K562 (cell line): ENCODE data around the gene ORC1. TPM values are rescaled to one million over a fixed set of nuclear protein-coding genes. Genes with fewer than 3 reads are reported as not detected.

Source experiments
- ATAC-seq: fragments of 200-7000 bp; cut with Tn5 transposase; 3 replicates; pipeline ENCODE4 v1.9.1; 2020; ENCODE audit warnings: moderate library complexity
- BruUV-seq: library from RNA; stranded (reverse); fragments of 400-500 nt; replicated peaks from 2 replicates; lab custom pipeline; 2021; lab: Mats Ljungman, UMichigan
- CTCF ChIA-PET: fragments of 300-600 bp; formaldehyde crosslinking; extraction: SDS; loops from one replicate; lab custom pipeline; 2021; ENCODE audit warnings: low intra/inter-chr PET ratio; lab: Yijun Ruan, JAX
- POLR2A ChIA-PET: fragments of 300-600, 350-650 bp; sonication (Branson Sonifier 250); formaldehyde crosslinking; extraction: SDS; loops from one replicate; lab custom pipeline; 2021; ENCODE audit warnings: antibody characterized with exemption, inconsistent platforms; lab: Yijun Ruan, JAX
- DNase-seq, 4 experiments: peaks; one replicate each; pipeline versions ENCODE4 v3.0.0 to v3.0.0-alpha.2; 2011 to 2018; ENCODE audit warnings: low spot score in 3 of 4, mixed read lengths in 3 of 4; ENCODE audit errors: extremely low read depth in 1 of 4
- FAIRE-seq: peaks from 2 replicates; lab custom pipeline; 2011; peaks lifted over from hg19 to GRCh38; lab: Jason Lieb, UNC
- H2AFZ ChIP-seq: 2 replicates; pipeline ENCODE4 v1.6.0; 2011; ENCODE audit warnings: low read depth, low read length, control low read depth, inconsistent platforms
- H3K27ac ChIP-seq: fragments of 200-600 bp; 3 replicates; pipeline ENCODE4 v1.8.0; 2011; ENCODE audit warnings: low read depth, mild to moderate bottlenecking, control low read depth, inconsistent platforms, low read length, moderate library complexity, mixed read lengths; ENCODE audit errors: extremely low read depth
- H3K27me3 ChIP-seq, 2 experiments: fragments of 300-600 bp in 1 of 2; 2 replicates in 1 of 2; 3 replicates in 1 of 2; pipeline versions ENCODE4 v1.6.0 to v1.8.0; 2011; ENCODE audit warnings: inconsistent platforms in 2 of 2, low read length in 2 of 2, mild to moderate bottlenecking in 1 of 2, mixed read lengths in 1 of 2, moderate library complexity in 1 of 2; ENCODE audit not compliant: control insufficient read depth in 2 of 2, insufficient read depth in 2 of 2
- H3K36me3 ChIP-seq: fragments of 300-600 bp; 3 replicates; pipeline ENCODE4 v1.8.0; 2011; ENCODE audit warnings: mild to moderate bottlenecking, low read length, inconsistent platforms; ENCODE audit not compliant: control insufficient read depth, insufficient read depth
- H3K4me1 ChIP-seq, 2 experiments: fragments of 200-600 bp in 1 of 2; replicated peaks in 1 of 2; 2 replicates in 1 of 2; 3 replicates in 1 of 2; pipeline versions ENCODE4 v1.5.1 to v1.8.0; 2011; ENCODE audit warnings: inconsistent platforms in 2 of 2, low read length in 2 of 2, mild to moderate bottlenecking in 1 of 2, mixed read lengths in 1 of 2, moderate library complexity in 1 of 2; ENCODE audit not compliant: control insufficient read depth in 2 of 2, insufficient read depth in 2 of 2
- H3K4me2 ChIP-seq: 2 replicates; pipeline ENCODE4 v1.6.1; 2011; ENCODE audit warnings: low read length, control low read depth, inconsistent platforms, mixed read lengths; ENCODE audit not compliant: insufficient read depth
- H3K4me3 ChIP-seq: fragments of 200-600 bp; sonication (generic), shearing (Covaris generic); 2 replicates; pipeline ENCODE4 v1.5.1; 2016; ENCODE audit warnings: control low read depth, inconsistent platforms
- H3K79me2 ChIP-seq: fragments of 200-600 bp; 3 replicates; pipeline ENCODE4 v1.8.0; 2011; ENCODE audit warnings: low read length, inconsistent platforms; ENCODE audit not compliant: control insufficient read depth, insufficient read depth
- H3K9ac ChIP-seq, 2 experiments: 2 replicates each; pipeline versions ENCODE4 v1.6.0 to v1.6.1; 2011; ENCODE audit warnings: low read depth in 2 of 2, low read length in 2 of 2, control low read depth in 1 of 2, inconsistent platforms in 1 of 2, mild to moderate bottlenecking in 1 of 2, mixed read lengths in 1 of 2; ENCODE audit not compliant: insufficient read depth in 1 of 2
- H3K9me1 ChIP-seq: one replicate; pipeline ENCODE4 v1.6.0; 2011; ENCODE audit warnings: inconsistent platforms, mild to moderate bottlenecking, low read length, moderate library complexity; ENCODE audit not compliant: control insufficient read depth, insufficient read depth
- H3K9me3 ChIP-seq: replicated peaks from 2 replicates; pipeline ENCODE4 v1.5.1; 2011; ENCODE audit warnings: low read depth, low read length, inconsistent platforms; ENCODE audit not compliant: control insufficient read depth, insufficient read depth
- H4K20me1 ChIP-seq: replicated peaks from 2 replicates; pipeline ENCODE4 v1.6.1; 2011; ENCODE audit warnings: low read length, inconsistent platforms, mixed read lengths; ENCODE audit not compliant: control insufficient read depth, insufficient read depth
- ARID2 ChIP-seq: fragments of 450-650 bp; IDR thresholded peaks from 2 replicates; pipeline ENCODE4 v1.6.1; 2017; ENCODE audit warnings: antibody characterized with exemption, mild to moderate bottlenecking
- BMI1 ChIP-seq: fragments of 150-350 bp; IDR thresholded peaks from 2 replicates; pipeline ENCODE4 v1.6.1; 2014; ENCODE audit warnings: low read length
- CREB5 ChIP-seq: fragments of 250-450 bp; sonication (Bioruptor Pico); IDR thresholded peaks from 2 replicates; pipeline ENCODE4 v1.5.0; 2020; ENCODE audit warnings: mild to moderate bottlenecking
- ETS2 ChIP-seq: IDR thresholded peaks from 2 replicates; pipeline ENCODE4 v1.6.1; 2016; ENCODE audit warnings: borderline replicate concordance, missing genetic modification characterization, mild to moderate bottlenecking, moderate library complexity, missing compliant biosample characterization; ENCODE audit not compliant: poor library complexity, severe bottlenecking
- FOXJ2 ChIP-seq: fragments of 200-800 bp; sonication (Bioruptor generic); IDR thresholded peaks from 2 replicates; pipeline ENCODE4 v1.6.1; 2016; ENCODE audit warnings: missing genetic modification characterization, missing compliant biosample characterization
- HDAC2 ChIP-seq: fragments of 450-650 bp; IDR thresholded peaks from 2 replicates; pipeline ENCODE4 v1.6.1; 2016; ENCODE audit warnings: mild to moderate bottlenecking
- HDAC3 ChIP-seq: fragments of 450-650 bp; IDR thresholded peaks from 2 replicates; pipeline ENCODE4 v1.6.1; 2018; ENCODE audit warnings: borderline replicate concordance, mild to moderate bottlenecking, moderate library complexity; ENCODE audit not compliant: partially characterized antibody
- HDGF ChIP-seq: fragments of 450-650 bp; IDR thresholded peaks from 2 replicates; pipeline ENCODE4 v1.6.1; 2016
- MAFK ChIP-seq: IDR thresholded peaks from 2 replicates; pipeline ENCODE4 v1.6.1; 2011; ENCODE audit warnings: low read length, improper control_type of control experiment
- NBN ChIP-seq: fragments of 450-650 bp; IDR thresholded peaks from 2 replicates; pipeline ENCODE4 v1.6.1; 2016; ENCODE audit warnings: low read depth, mild to moderate bottlenecking
- NCOA1 ChIP-seq: fragments of 450-650 bp; IDR thresholded peaks from 2 replicates; pipeline ENCODE4 v1.6.1; 2016; ENCODE audit warnings: low read depth
- NCOR1 ChIP-seq: fragments of 450-650 bp; IDR thresholded peaks from 2 replicates; pipeline ENCODE4 v1.6.1; 2016; ENCODE audit warnings: mild to moderate bottlenecking, moderate library complexity
- RFX1 ChIP-seq: fragments of 450-650 bp; IDR thresholded peaks from 2 replicates; pipeline ENCODE4 v1.6.1; 2016; ENCODE audit warnings: mild to moderate bottlenecking, moderate library complexity
- SP1 ChIP-seq: sonication (generic); formaldehyde crosslinking; IDR thresholded peaks from 2 replicates; pipeline ENCODE4 v1.8.1; 2022; ENCODE audit warnings: mild to moderate bottlenecking, missing genetic modification reagents
- TCF3 ChIP-seq: sonication (generic); formaldehyde crosslinking; IDR thresholded peaks from 2 replicates; pipeline ENCODE4 v1.4.0; 2020; ENCODE audit warnings: mild to moderate bottlenecking, missing genetic modification reagents
- TEAD2 ChIP-seq: fragments of 450-650 bp; IDR thresholded peaks from 2 replicates; pipeline ENCODE4 v1.6.1; 2016; ENCODE audit warnings: missing genetic modification characterization, control low read depth, missing compliant biosample characterization
- TRIM24 ChIP-seq, 2 experiments: fragments of 450-650 bp; IDR thresholded peaks; 2 replicates each; pipeline ENCODE4 v1.6.1; 2016
- TSHZ1 ChIP-seq: fragments of 250-450 bp; sonication (Bioruptor Pico); IDR thresholded peaks from 2 replicates; pipeline ENCODE4 v1.4.0; 2020; ENCODE audit warnings: mild to moderate bottlenecking, moderate library complexity
- YBX1 ChIP-seq: fragments of 450-650 bp; IDR thresholded peaks from 2 replicates; pipeline ENCODE4 v1.7.1; 2016; ENCODE audit warnings: mild to moderate bottlenecking
- ZNF445 ChIP-seq: fragments of 250-450 bp; sonication (Bioruptor Pico); IDR thresholded peaks from 2 replicates; pipeline ENCODE4 v1.4.0; 2020; ENCODE audit warnings: low read depth, mild to moderate bottlenecking, moderate library complexity
- WGBS: fragments of 100-300 bp; shearing (Covaris generic); methylation state at CpG from one replicate; pipeline ENCODE4 v1.1.6; 2016; ENCODE audit warnings: low coverage, mixed read lengths; ENCODE audit not compliant: insufficient coverage; ENCODE audit errors: missing lambda C conversion rate; 5-methylcytosine and 5-hydroxymethylcytosine counted together
- in situ Hi-C: fragments of 300-500 bp; cut with MboI; formaldehyde crosslinking; loops from 4 replicates; pipeline ENCODE4 v1.15.0; 2018; ENCODE audit warnings: inconsistent platforms, mixed read lengths
- intact Hi-C: fragments of 100-400 bp; cut with micrococcal nuclease; formaldehyde crosslinking; loops from 2 replicates; pipeline ENCODE4 v1.14.2; 2022
- polyA plus RNA-seq, 8 experiments: library from polyadenylated mRNA; depleted of rRNA in 4 of 8; stranded (reverse) in 5 of 8; unstranded in 3 of 8; fragments of >200 nt; fragmentation: Nextera tagmentation in 2 of 8; fragmentation: Illumina TruSeq in 1 of 8; extraction: Ambion mirVana in 2 of 8; extraction: Trizol in 1 of 8; gene quantifications; 2 replicates each; pipeline versions ENCODE4 v1.2.1 to v1.2.3, GENCODE V29; 2011 to 2014; ENCODE audit warnings: inconsistent platforms in 1 of 8, missing spikeins in 1 of 8
- total RNA-seq, 7 experiments: library from RNA; depleted of rRNA in 6 of 7; stranded (reverse); fragments of >200 nt in 6 of 7; fragmentation: Illumina TruSeq in 2 of 7; extraction: Trizol in 2 of 7; gene quantifications; 2 replicates each; pipeline versions ENCODE4 v1.2.1 to v1.2.3, GENCODE V29; 2011 to 2021; ENCODE audit warnings: low replicate concordance in 1 of 7

Gene ORC1
- total and polyA plus RNA-seq, 9 of the 15 experiments (the other 6 are each of a cell fraction or from before 2014, with no cell fraction given) = 26.4 to 91.6 (median 69.7) TPM

GRCh38 chr1:52356818-52357355 is 47.3 kb downstream of the ORC1 start:
- BruUV-seq = no TSS peak
- Histone ChIP-seq H3K9me3 (no peaks in the 10 kb centered on the region), H3K4me1 (no peaks in the 10 kb centered on the region; a peak in 1 of 5 replicates), H3K36me3 (peaks cover 99% of the 10 kb centered on the region), H3K9ac (no peak overlapping the region), H3K27me3 (no peaks in the 10 kb centered on the region), H3K27ac (no peak overlapping the region; the same call in 2 of the 3 replicates), H3K9me1 (no peaks in the 10 kb centered on the region), H3K4me3 (no peak overlapping the region), H3K4me2 (no peak overlapping the region), H2AFZ (no peak overlapping the region), H4K20me1 (0 out of 2 replicates have a peak, but pooled peaks cover 3% of the 10 kb centered on the region), H3K79me2 (no peaks in the 10 kb centered on the region)
- ATAC-seq = no peak
- FAIRE-seq = no peak
- CTCF ChIA-PET = no interaction called here
- POLR2A ChIA-PET = interaction anchor here (0.8 to 1.8 kb wide), 4 partner anchors 8 to 117 kb away, joined by 3 to 8 read pairs (median 4); no protein-coding TSS in a partner anchor
- in situ Hi-C loops = no loop called here
- no peak for DNase-seq
- TF ChIP-seq BMI1 (no peak), ZNF445 (no peak), TCF3 (CRISPR knock-in tag) (no peak), NCOA1 (no peak), FOXJ2 (tag) (no peak), CREB5 (CRISPR knock-in tag) (no peak), MAFK (no peak), RFX1 (no peak), YBX1 (no peak), HDGF (no peak), ARID2 (no peak), ETS2 (tag) (no peak), HDAC3 (no peak), TRIM24 (IDR thresholded peaks at IDR 0.05) (no peak), TEAD2 (tag) (no peak), NBN (no peak), TSHZ1 (CRISPR knock-in tag) (no peak), HDAC2 (no peak), SP1 (CRISPR knock-in tag) (no peak), NCOR1 (no peak)
- intact Hi-C loops = no loop called here
- WGBS = 84% methylated on average over 8 of the region's 8 CpGs
